ENCODE data around the gene CLDN5. TPM values are rescaled to one million over a fixed set of nuclear protein-coding genes. Genes with fewer than 3 reads are reported as not detected.

Gene CLDN5
- total and polyA plus RNA-seq, 2 of the 8 experiments (the other 6 are each of a cell fraction or from before 2014, with no cell fraction given) = 1.2 to 1.6 TPM

DNA sequence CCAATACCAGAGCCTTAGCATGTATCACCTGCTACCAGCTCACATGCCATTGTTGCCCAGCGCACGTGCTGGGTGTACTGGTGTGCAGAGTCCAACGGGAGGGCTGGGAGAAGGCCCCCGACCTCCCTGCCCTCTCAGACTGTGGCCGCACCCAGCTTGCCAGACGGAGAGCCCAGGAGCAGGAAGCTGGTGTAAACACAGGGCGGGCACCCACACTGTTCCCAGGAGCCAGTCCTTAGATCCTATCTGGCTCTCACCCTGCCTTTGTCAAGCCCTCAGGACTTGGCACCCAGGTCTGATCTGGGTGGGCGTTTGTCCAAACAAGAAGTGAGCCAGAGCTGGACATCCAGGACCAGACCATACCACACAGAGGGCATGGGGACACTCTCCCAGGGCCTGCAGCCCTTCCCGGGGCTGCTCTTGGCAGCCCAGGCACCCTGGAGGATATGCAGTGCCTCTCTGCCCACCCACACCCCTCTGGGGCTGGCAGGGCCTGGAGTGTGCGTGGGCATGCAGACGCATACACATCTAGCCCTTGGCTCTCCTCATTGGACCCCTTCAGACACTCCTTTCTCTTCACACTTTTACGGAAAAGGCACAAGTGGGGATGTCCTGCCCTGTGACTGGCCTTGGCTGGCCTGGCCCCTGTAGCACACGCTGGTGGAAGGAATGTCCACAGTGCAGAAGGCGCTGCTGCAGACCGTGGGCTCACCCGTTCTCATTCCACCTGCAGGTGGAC, 19.9 kb upstream of the CLDN5 start (continued):
- no peak for TF ChIP-seq KDM1A (IDR thresholded peaks at IDR 0.05; ENCODE audit: borderline replicate concordance, low read length)
- TF ChIP-seq CBX8 (IDR thresholded peaks at IDR 0.05; ENCODE audit: borderline replicate concordance, low read depth, low read length) = no peak
- TF ChIP-seq SP4 (IDR thresholded peaks at IDR 0.05; ENCODE audit: low read length) = no peak
- no peak for TF ChIP-seq TAF7 (optimal IDR thresholded peaks at IDR 0.05; ENCODE audit: borderline replicate concordance, low read depth, low read length)
- TF ChIP-seq CBX5 (IDR thresholded peaks at IDR 0.05; ENCODE audit: low read depth, low read length) = no peak
- TF ChIP-seq BRCA1 (IDR thresholded peaks at IDR 0.05; ENCODE audit: low read depth, low read length) = no peak
- no peak for TF ChIP-seq SRF (IDR thresholded peaks at IDR 0.05; ENCODE audit: low read depth, low read length)
- no peak for TF ChIP-seq EZH2 (IDR thresholded peaks at IDR 0.05; ENCODE audit: low read depth, low read length, severe bottlenecking)

Data from H1 (cell line).